ENCODE data around the gene MAFG. TPM values are rescaled to one million over a fixed set of nuclear protein-coding genes. Genes with fewer than 3 reads are reported as not detected.
A peak's percentile ranks its signal among the peaks of the same experiment; 100 is the strongest.

The MAFG gene
- total and polyA plus RNA-seq, 2 experiments from 2014 or later: 17.2 to 33.4 TPM

DNA sequence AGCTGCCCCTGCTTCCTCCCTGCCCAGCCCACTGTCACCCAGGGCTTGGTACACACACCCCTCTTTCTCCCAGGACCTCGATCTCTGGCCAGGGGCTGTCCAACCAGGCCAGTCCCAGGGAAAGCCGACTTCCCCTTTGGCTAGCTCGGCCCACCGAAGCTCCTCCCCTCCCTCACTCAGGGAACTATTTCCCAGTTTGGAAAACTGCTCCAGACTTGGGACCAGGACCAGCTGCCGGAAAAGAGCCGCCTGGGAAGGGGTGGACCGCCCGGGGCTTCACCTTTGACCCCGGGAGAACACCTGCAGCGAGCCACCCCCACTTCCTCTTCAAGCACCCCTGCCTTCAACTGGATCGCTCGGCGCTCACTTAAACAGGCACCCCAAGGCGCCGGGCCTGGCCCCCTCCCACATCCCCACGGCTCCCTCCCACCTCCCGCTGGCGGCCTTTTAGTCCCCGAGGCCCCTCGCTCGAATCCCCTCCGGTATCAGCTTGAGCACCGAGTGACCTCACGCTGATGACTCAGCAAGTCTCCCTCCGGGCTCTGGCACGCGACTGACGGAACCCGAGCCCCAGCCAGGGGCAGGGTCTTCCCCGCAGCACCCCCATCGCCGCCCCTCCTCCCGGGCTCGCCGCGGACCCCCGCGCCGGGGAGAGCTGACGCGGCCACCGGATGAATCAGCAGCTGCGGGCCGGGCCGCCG lies 934 bp downstream of the MAFG start:
- Histone ChIP-seq H3K27ac (ENCODE audit: low read depth) (peak overlapping the region; percentile 92; the same call in 1 of the 2 replicates), H3K36me3 (ENCODE audit: insufficient read depth) (no peaks in the 10 kb centered on the region), H3K4me3 (peak overlapping the region; percentile 85), H3K9me2 (ENCODE audit: insufficient read depth) (no peaks in the 10 kb centered on the region), H3K79me2 (replicated peaks; ENCODE audit: insufficient read depth) (peaks cover 53% of the 10 kb centered on the region), H4K20me1 (replicated peaks; ENCODE audit: insufficient read depth) (peaks cover 10% of the 10 kb centered on the region), H3K4me2 (peak overlapping the region; percentile 96), H3F3A (replicated peaks; ENCODE audit: low read depth) (peaks cover 19% of the 10 kb centered on the region), H3K4me1 (ENCODE audit: insufficient read depth) (peaks cover 26% of the 10 kb centered on the region; the same call in 1 of the 2 replicates), H3K27me3 (ENCODE audit: insufficient read depth) (peaks cover 10% of the 10 kb centered on the region; the same call in 1 of the 2 replicates), H2AFZ (no peak overlapping the region)
- peak; percentile 3 for ATAC-seq
- Mint-ChIP-seq H3K4me1 (peaks cover 38% of the 10 kb centered on the region), H3K27ac (peak overlapping the region; percentile 88), H3K27me3 (ENCODE audit: insufficient read depth, low read depth, poor library complexity) (peaks cover 31% of the 10 kb centered on the region), H3K4me3 (peak overlapping the region; percentile 85), H3K36me3 (ENCODE audit: low read depth) (peaks cover 13% of the 10 kb centered on the region; the same call in 2 of the 3 replicates), H3K9me3 (no peaks in the 10 kb centered on the region)
- no peak for TF ChIP-seq ZNF331 (CRISPR knock-in tag; IDR thresholded peaks at IDR 0.05; ENCODE audit: low read depth)
- no peak for TF ChIP-seq STAT1 (IDR thresholded peaks at IDR 0.05; ENCODE audit: unreplicated experiment)
- TF ChIP-seq, protein P1, sequence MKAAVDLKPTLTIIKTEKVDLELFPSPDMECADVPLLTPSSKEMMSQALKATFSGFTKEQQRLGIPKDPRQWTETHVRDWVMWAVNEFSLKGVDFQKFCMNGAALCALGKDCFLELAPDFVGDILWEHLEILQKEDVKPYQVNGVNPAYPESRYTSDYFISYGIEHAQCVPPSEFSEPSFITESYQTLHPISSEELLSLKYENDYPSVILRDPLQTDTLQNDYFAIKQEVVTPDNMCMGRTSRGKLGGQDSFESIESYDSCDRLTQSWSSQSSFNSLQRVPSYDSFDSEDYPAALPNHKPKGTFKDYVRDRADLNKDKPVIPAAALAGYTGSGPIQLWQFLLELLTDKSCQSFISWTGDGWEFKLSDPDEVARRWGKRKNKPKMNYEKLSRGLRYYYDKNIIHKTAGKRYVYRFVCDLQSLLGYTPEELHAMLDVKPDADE (IDR thresholded peaks at IDR 0.05): no peak
- TF ChIP-seq POLR2AphosphoS5 (IDR thresholded peaks at IDR 0.05; ENCODE audit: low read depth): peak; percentile 48; the same call in 1 of the 2 replicates
- TF ChIP-seq, protein P2, sequence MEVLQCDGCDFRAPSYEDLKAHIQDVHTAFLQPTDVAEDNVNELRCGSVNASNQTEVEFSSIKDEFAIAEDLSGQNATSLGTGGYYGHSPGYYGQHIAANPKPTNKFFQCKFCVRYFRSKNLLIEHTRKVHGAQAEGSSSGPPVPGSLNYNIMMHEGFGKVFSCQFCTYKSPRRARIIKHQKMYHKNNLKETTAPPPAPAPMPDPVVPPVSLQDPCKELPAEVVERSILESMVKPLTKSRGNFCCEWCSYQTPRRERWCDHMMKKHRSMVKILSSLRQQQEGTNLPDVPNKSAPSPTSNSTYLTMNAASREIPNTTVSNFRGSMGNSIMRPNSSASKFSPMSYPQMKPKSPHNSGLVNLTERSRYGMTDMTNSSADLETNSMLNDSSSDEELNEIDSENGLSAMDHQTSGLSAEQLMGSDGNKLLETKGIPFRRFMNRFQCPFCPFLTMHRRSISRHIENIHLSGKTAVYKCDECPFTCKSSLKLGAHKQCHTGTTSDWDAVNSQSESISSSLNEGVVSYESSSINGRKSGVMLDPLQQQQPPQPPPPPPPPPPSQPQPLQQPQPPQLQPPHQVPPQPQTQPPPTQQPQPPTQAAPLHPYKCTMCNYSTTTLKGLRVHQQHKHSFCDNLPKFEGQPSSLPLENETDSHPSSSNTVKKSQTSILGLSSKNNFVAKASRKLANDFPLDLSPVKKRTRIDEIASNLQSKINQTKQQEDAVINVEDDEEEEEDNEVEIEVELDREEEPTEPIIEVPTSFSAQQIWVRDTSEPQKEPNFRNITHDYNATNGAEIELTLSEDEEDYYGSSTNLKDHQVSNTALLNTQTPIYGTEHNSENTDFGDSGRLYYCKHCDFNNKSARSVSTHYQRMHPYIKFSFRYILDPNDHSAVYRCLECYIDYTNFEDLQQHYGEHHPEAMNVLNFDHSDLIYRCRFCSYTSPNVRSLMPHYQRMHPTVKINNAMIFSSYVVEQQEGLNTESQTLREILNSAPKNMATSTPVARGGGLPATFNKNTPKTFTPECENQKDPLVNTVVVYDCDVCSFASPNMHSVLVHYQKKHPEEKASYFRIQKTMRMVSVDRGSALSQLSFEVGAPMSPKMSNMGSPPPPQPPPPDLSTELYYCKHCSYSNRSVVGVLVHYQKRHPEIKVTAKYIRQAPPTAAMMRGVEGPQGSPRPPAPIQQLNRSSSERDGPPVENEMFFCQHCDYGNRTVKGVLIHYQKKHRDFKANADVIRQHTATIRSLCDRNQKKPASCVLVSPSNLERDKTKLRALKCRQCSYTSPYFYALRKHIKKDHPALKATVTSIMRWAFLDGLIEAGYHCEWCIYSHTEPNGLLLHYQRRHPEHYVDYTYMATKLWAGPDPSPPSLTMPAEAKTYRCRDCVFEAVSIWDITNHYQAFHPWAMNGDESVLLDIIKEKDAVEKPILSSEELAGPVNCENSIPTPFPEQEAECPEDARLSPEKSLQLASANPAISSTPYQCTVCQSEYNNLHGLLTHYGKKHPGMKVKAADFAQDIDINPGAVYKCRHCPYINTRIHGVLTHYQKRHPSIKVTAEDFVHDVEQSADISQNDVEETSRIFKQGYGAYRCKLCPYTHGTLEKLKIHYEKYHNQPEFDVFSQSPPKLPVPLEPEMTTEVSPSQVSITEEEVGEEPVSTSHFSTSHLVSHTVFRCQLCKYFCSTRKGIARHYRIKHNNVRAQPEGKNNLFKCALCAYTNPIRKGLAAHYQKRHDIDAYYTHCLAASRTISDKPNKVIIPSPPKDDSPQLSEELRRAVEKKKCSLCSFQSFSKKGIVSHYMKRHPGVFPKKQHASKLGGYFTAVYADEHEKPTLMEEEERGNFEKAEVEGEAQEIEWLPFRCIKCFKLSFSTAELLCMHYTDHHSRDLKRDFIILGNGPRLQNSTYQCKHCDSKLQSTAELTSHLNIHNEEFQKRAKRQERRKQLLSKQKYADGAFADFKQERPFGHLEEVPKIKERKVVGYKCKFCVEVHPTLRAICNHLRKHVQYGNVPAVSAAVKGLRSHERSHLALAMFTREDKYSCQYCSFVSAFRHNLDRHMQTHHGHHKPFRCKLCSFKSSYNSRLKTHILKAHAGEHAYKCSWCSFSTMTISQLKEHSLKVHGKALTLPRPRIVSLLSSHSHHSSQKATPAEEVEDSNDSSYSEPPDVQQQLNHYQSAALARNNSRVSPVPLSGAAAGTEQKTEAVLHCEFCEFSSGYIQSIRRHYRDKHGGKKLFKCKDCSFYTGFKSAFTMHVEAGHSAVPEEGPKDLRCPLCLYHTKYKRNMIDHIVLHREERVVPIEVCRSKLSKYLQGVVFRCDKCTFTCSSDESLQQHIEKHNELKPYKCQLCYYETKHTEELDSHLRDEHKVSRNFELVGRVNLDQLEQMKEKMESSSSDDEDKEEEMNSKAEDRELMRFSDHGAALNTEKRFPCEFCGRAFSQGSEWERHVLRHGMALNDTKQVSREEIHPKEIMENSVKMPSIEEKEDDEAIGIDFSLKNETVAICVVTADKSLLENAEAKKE (CRISPR knock-in tag; IDR thresholded peaks at IDR 0.05): no peak
- TF ChIP-seq EZH2phosphoT487 (IDR thresholded peaks at IDR 0.05; ENCODE audit: unreplicated experiment): no peak
- TF ChIP-seq EZH2 (IDR thresholded peaks at IDR 0.05; ENCODE audit: low read depth, unreplicated experiment): no peak
- peak; percentile 58; the same call in 1 of the 2 replicates for TF ChIP-seq CREB1 (CRISPR knock-in tag; IDR thresholded peaks at IDR 0.05; ENCODE audit: low read depth)
- TF ChIP-seq JUNB (IDR thresholded peaks at IDR 0.05; ENCODE audit: unreplicated experiment): no peak
- TF ChIP-seq ZNF114 (CRISPR knock-in tag; IDR thresholded peaks at IDR 0.05): no peak
- peak; percentile 79 for DNase-seq (ENCODE audit: low spot score)
